K562 (cell line): ENCODE data around the gene ZNF598. TPM values are rescaled to one million over a fixed set of nuclear protein-coding genes. Genes with fewer than 3 reads are reported as not detected.

Source experiments
- ATF7 ChIP-seq: fragments of 450-650 bp; IDR thresholded peaks from 2 replicates; pipeline ENCODE4 v1.7.1; 2014; ENCODE audit warnings: mild to moderate bottlenecking, moderate library complexity
- CBX1 ChIP-seq: sonication (generic); IDR thresholded peaks from 2 replicates; pipeline ENCODE4 v1.6.1; 2016; ENCODE audit warnings: antibody characterized with exemption, low read depth, mild to moderate bottlenecking
- CEBPG ChIP-seq, 3 experiments: fragments of 200-800 bp in 1 of 3; sonication (Bioruptor generic) in 1 of 3; sonication (generic) in 1 of 3; formaldehyde crosslinking in 1 of 3; IDR thresholded peaks in 2 of 3; conservative IDR thresholded peaks in 1 of 3; 2 replicates each; pipeline versions ENCODE4 v1.6.1 to v1.8.0; 2016 to 2022; ENCODE audit warnings: missing compliant biosample characterization in 2 of 3, missing genetic modification characterization in 2 of 3, mild to moderate bottlenecking in 1 of 3, missing genetic modification reagents in 1 of 3
- CHD1 ChIP-seq: fragments of 200-600 bp; sonication (generic); IDR thresholded peaks from one replicate; pipeline ENCODE4 v1.6.1; 2012; ENCODE audit warnings: mild to moderate bottlenecking, moderate library complexity, low read length, inconsistent platforms
- ELF2 ChIP-seq: fragments of 250-450 bp; sonication (Bioruptor Pico); IDR thresholded peaks from 2 replicates; pipeline ENCODE4 v1.5.0; 2021; ENCODE audit warnings: mild to moderate bottlenecking
- FOS ChIP-seq: IDR thresholded peaks from 3 replicates; pipeline ENCODE4 v1.6.1; 2011; ENCODE audit not compliant: insufficient read length; ENCODE audit errors: extremely low read depth
- FUS ChIP-seq: fragments of 200-400 bp; formaldehyde crosslinking; optimal IDR thresholded peaks from 2 replicates; pipeline ENCODE3; 2017; ENCODE audit warnings: low read depth, low read length
- GTF2A2 ChIP-seq: IDR thresholded peaks from 2 replicates; pipeline ENCODE4 v1.6.1; 2016; ENCODE audit warnings: mild to moderate bottlenecking, missing genetic modification characterization, missing compliant biosample characterization
- HEY1 ChIP-seq: fragments of 250-450 bp; sonication (Bioruptor Pico); IDR thresholded peaks from 2 replicates; pipeline ENCODE4 v1.5.0; 2020; ENCODE audit warnings: mild to moderate bottlenecking, moderate library complexity, borderline replicate concordance
- HMG20B ChIP-seq: fragments of 250-450 bp; sonication (Bioruptor Pico); IDR thresholded peaks from 2 replicates; pipeline ENCODE4 v1.5.0; 2021; ENCODE audit warnings: mild to moderate bottlenecking
- KDM4B ChIP-seq, 2 experiments: fragments of 450-650 bp in 1 of 2; sonication (generic) in 1 of 2; IDR thresholded peaks; 2 replicates each; pipeline ENCODE4 v1.6.1; 2016 to 2017; ENCODE audit warnings: borderline replicate concordance in 2 of 2, antibody characterized with exemption in 1 of 2, low read depth in 1 of 2, mild to moderate bottlenecking in 1 of 2
- KDM5B ChIP-seq: fragments of 200-600 bp; sonication (generic); IDR thresholded peaks from 2 replicates; pipeline ENCODE4 v1.6.1; 2012; ENCODE audit warnings: low read depth, mild to moderate bottlenecking, moderate library complexity, low read length, control low read depth, inconsistent platforms; ENCODE audit not compliant: insufficient replicate concordance
- MYC ChIP-seq, 2 experiments: fragments of 250-450 bp in 1 of 2; sonication (Bioruptor Pico) in 1 of 2; IDR thresholded peaks; 2 replicates each; pipeline versions ENCODE4 v1.5.1 to v1.6.1; 2012 to 2021; ENCODE audit warnings: low read depth in 2 of 2, borderline replicate concordance in 1 of 2, improper control_type of control experiment in 1 of 2, low read length in 1 of 2, mild to moderate bottlenecking in 1 of 2, moderate library complexity in 1 of 2
- NRF1 ChIP-seq, 2 experiments: fragments of 450-650 bp; IDR thresholded peaks in 1 of 2; conservative IDR thresholded peaks in 1 of 2; 2 replicates each; pipeline ENCODE4 v1.6.1; 2014; ENCODE audit warnings: mild to moderate bottlenecking in 2 of 2
- RAD21 ChIP-seq, 2 experiments: fragments of 250-450 bp in 1 of 2; fragments of 450-650 bp in 1 of 2; sonication (Bioruptor Pico) in 1 of 2; formaldehyde crosslinking in 1 of 2; IDR thresholded peaks in 1 of 2; conservative IDR thresholded peaks in 1 of 2; 2 replicates each; pipeline versions ENCODE4 v1.4.0 to v1.8.0; 2020 to 2022; ENCODE audit warnings: mild to moderate bottlenecking in 2 of 2, moderate library complexity in 1 of 2
- RNF2 ChIP-seq: sonication (generic); IDR thresholded peaks from 2 replicates; pipeline ENCODE4 v1.6.1; 2016
- SAFB ChIP-seq: fragments of 200-400 bp; formaldehyde crosslinking; IDR thresholded peaks from 2 replicates; pipeline ENCODE4 v1.6.1; 2017; ENCODE audit warnings: low read depth, low read length, borderline replicate concordance
- SLC30A9 ChIP-seq: fragments of 250-450 bp; sonication (Bioruptor Pico); IDR thresholded peaks from 2 replicates; pipeline ENCODE4 v1.8.0; 2022; ENCODE audit warnings: mild to moderate bottlenecking, moderate library complexity
- THRA ChIP-seq: fragments of 450-650 bp; IDR thresholded peaks from 2 replicates; pipeline ENCODE4 v1.6.1; 2017; ENCODE audit warnings: mild to moderate bottlenecking, moderate library complexity
- VEZF1 ChIP-seq: fragments of 200-800 bp; sonication (Bioruptor generic); IDR thresholded peaks from 2 replicates; pipeline ENCODE4 v1.6.1; 2017; ENCODE audit warnings: missing genetic modification characterization, missing compliant biosample characterization
- ZBTB33 ChIP-seq: sonication (generic); formaldehyde crosslinking; IDR thresholded peaks from 2 replicates; pipeline ENCODE4 v1.8.1; 2023; ENCODE audit warnings: mild to moderate bottlenecking, missing genetic modification reagents
- ZFX ChIP-seq: sonication (generic); formaldehyde crosslinking; IDR thresholded peaks from 2 replicates; pipeline ENCODE4 v1.8.0; 2022; ENCODE audit warnings: mild to moderate bottlenecking, missing genetic modification reagents, moderate library complexity
- polyA plus RNA-seq, 8 experiments: library from polyadenylated mRNA; depleted of rRNA in 4 of 8; stranded (reverse) in 5 of 8; unstranded in 3 of 8; fragments of >200 nt; fragmentation: Nextera tagmentation in 2 of 8; fragmentation: Illumina TruSeq in 1 of 8; extraction: Ambion mirVana in 2 of 8; extraction: Trizol in 1 of 8; gene quantifications; 2 replicates each; pipeline versions ENCODE4 v1.2.1 to v1.2.3, GENCODE V29; 2011 to 2014; ENCODE audit warnings: inconsistent platforms in 1 of 8, missing spikeins in 1 of 8
- total RNA-seq, 7 experiments: library from RNA; depleted of rRNA in 6 of 7; stranded (reverse); fragments of >200 nt in 6 of 7; fragmentation: Illumina TruSeq in 2 of 7; extraction: Trizol in 2 of 7; gene quantifications; 2 replicates each; pipeline versions ENCODE4 v1.2.1 to v1.2.3, GENCODE V29; 2011 to 2021; ENCODE audit warnings: low replicate concordance in 1 of 7

The ZNF598 gene
- total and polyA plus RNA-seq, 9 of the 15 experiments (the other 6 are each of a cell fraction or from before 2014, with no cell fraction given), result 0.11 to 115 (median 29.6) TPM

GRCh38 chr16:2047330-2048115 lies 37.9 kb upstream of the ZNF598 start, which contains the start of the genes NTHL1 and TSC2 (continued):
- TF ChIP-seq CEBPG (CRISPR knock-in tag; IDR thresholded peaks at IDR 0.05) (peak; percentile 86; the same call in 1 of the 2 replicates), CEBPG (tag; conservative IDR thresholded peaks at IDR 0.05 in 1 of 2, IDR thresholded peaks at IDR 0.05 in 1 of 2) (no peak; a peak in 1 of 4 replicates), NRF1 (conservative IDR thresholded peaks at IDR 0.05 in 1 of 2, IDR thresholded peaks at IDR 0.05 in 1 of 2) (peak; percentile 78 to 80), CHD1 (peak; percentile 53), RAD21 (CRISPR knock-in tag; conservative IDR thresholded peaks at IDR 0.05 in 1 of 2, IDR thresholded peaks at IDR 0.05 in 1 of 2) (no peak; a peak in 2 of 4 replicates), ZBTB33 (CRISPR knock-in tag) (0 out of 2 replicates have a peak, but pooled peaks have one; percentile 38), SAFB (0 out of 2 replicates have a peak, but pooled peaks have one; percentile 5), MYC (IDR thresholded peaks at IDR 0.05; ENCODE audit: low read depth, low read length) (peak; percentile 82; the same call in 1 of the 2 replicates), MYC (CRISPR knock-in tag; IDR thresholded peaks at IDR 0.05; ENCODE audit: borderline replicate concordance, low read depth) (no peak; the same call in 1 of the 2 replicates), FOS (peak; percentile 4), ATF7 (peak; percentile 80; the same call in 1 of the 2 replicates), KDM4B (IDR thresholded peaks at IDR 0.05; ENCODE audit: borderline replicate concordance in 2 of 2, low read depth in 1 of 2) (peak in 1 of 2 experiments; percentile 95; a peak in 2 of 4 replicates), HMG20B (CRISPR knock-in tag) (no peak), GTF2A2 (tag) (no peak), KDM5B (peak; percentile 78), THRA (no peak), VEZF1 (CRISPR knock-in tag) (peak; percentile 83), ZFX (CRISPR knock-in tag) (peak; percentile 83), CBX1 (peak; percentile 70), ELF2 (peak; percentile 68), FUS (no peak), SLC30A9 (CRISPR knock-in tag) (no peak), HEY1 (CRISPR knock-in tag) (no peak), RNF2 (peak; percentile 53; the same call in 1 of the 2 replicates)
